GM19372 (cell line): ENCODE data around the gene S100A11.

Experiments
- ATAC-seq: cut with Tn5 transposase; IDR thresholded peaks from one replicate; pipeline ENCODE4 v1.9.1; 2021; ENCODE audit warnings: mild to moderate bottlenecking, low read depth, moderate library complexity; ENCODE audit not compliant: unreplicated experiment

Gene S100A11

GRCh38 chr1:152042030-152042429 is 5.2 kb upstream of the S100A11 start:
- ATAC-seq: no peak

- no peak for ATAC-seq
These were observed 3.1 kb upstream of the S100A11 start for GRCh38 chr1:152039886-152040285.

GRCh38 chr1:152039461-152039860 is 2.7 kb upstream of the S100A11 start:
- no peak for ATAC-seq

- ATAC-seq: no peak
These were observed 2.1 kb upstream of the S100A11 start for GRCh38 chr1:152038871-152039270.

GRCh38 chr1:152035539-152036266 is 1.1 kb downstream of the S100A11 start:
- no peak for ATAC-seq

- peak; percentile 52 for ATAC-seq
These were observed 1.9 kb downstream of the S100A11 start for GRCh38 chr1:152034654-152035538.

GRCh38 chr1:152034324-152034653 is 2.5 kb downstream of the S100A11 start:
- ATAC-seq: no peak

GRCh38 chr1:152029929-152030211 is 6.9 kb downstream of the S100A11 start:
- no peak for ATAC-seq

- no peak for ATAC-seq
These were observed 7.5 kb downstream of the S100A11 start for GRCh38 chr1:152029144-152029928.

- no peak for ATAC-seq
These were observed 9.9 kb downstream of the S100A11 start for GRCh38 chr1:152026895-152027294.

- ATAC-seq: no peak
These were observed 12.6 kb downstream of the S100A11 start for GRCh38 chr1:152024223-152024622.

GRCh38 chr1:152023221-152023620 is 13.6 kb downstream of the S100A11 start:
- ATAC-seq: no peak

GRCh38 chr1:152022474-152022873 is 14.3 kb downstream of the S100A11 start:
- ATAC-seq: no peak

- no peak for ATAC-seq
These were observed 15.2 kb downstream of the S100A11 start for GRCh38 chr1:152021569-152021968.

- no peak for ATAC-seq
These were observed 16.0 kb downstream of the S100A11 start for GRCh38 chr1:152020849-152021248.

- no peak for ATAC-seq
These were observed 18.3 kb downstream of the S100A11 start for GRCh38 chr1:152018537-152018936.

GRCh38 chr1:152015766-152016165 is 21.0 kb downstream of the S100A11 start:
- ATAC-seq: no peak

- no peak for ATAC-seq
These were observed 21.9 kb downstream of the S100A11 start for GRCh38 chr1:152014943-152015342.

GRCh38 chr1:152013664-152014237 is 23.1 kb downstream of the S100A11 start:
- ATAC-seq: no peak

GRCh38 chr1:152009691-152010090 is 27.1 kb downstream of the S100A11 start:
- ATAC-seq: no peak

- ATAC-seq: no peak
These were observed 29.8 kb downstream of the S100A11 start for GRCh38 chr1:152007047-152007446.
